Spleen (tissue), 11 donors: ENCODE results near the gene DRAXIN. TPM values are rescaled to one million over a fixed set of nuclear protein-coding genes. Genes with fewer than 3 reads are reported as not detected.

Experiments
- DNase-seq: peaks from one replicate; pipeline ENCODE4 v3.0.0-alpha.2; 2020
- H3K27ac ChIP-seq, 8 donors: fragments of 200-600 bp; sonication (generic) in 7 of 8; 1 replicate in 4 of 8; 2 replicates in 4 of 8; pipeline versions ENCODE4 v1.5.0 to v1.8.0; 2016 to 2021; ENCODE audit warnings: inconsistent platforms in 4 of 8, mild to moderate bottlenecking in 4 of 8, moderate library complexity in 1 of 8
- H3K27me3 ChIP-seq, 7 donors: fragments of 200-600 bp; sonication (generic) in 6 of 7; replicated peaks in 1 of 7; 1 replicate in 4 of 7; 2 replicates in 3 of 7; pipeline versions ENCODE4 v1.5.0 to v1.8.0; 2016 to 2021; ENCODE audit warnings: inconsistent platforms in 3 of 7, mild to moderate bottlenecking in 1 of 7
- H3K36me3 ChIP-seq, 6 donors: fragments of 200-600 bp; sonication (generic) in 5 of 6; 1 replicate in 4 of 6; 2 replicates in 2 of 6; pipeline versions ENCODE4 v1.5.0 to v1.8.0; 2016 to 2021; ENCODE audit warnings: inconsistent platforms in 2 of 6
- H3K4me1 ChIP-seq, 6 donors: fragments of 200-600 bp; sonication (generic) in 5 of 6; 1 replicate in 3 of 6; 2 replicates in 3 of 6; pipeline versions ENCODE4 v1.5.0 to v1.8.0; 2016 to 2021; ENCODE audit warnings: inconsistent platforms in 3 of 6
- H3K4me3 ChIP-seq, 8 donors: fragments of 200-600 bp; sonication (generic) in 7 of 8; 1 replicate in 4 of 8; 2 replicates in 4 of 8; pipeline versions ENCODE4 v1.5.0 to v1.8.0; 2016 to 2021; ENCODE audit warnings: inconsistent platforms in 4 of 8, mild to moderate bottlenecking in 4 of 8, moderate library complexity in 2 of 8
- H3K9me3 ChIP-seq, 8 donors: fragments of 200-600 bp; sonication (generic) in 7 of 8; 1 replicate in 4 of 8; 2 replicates in 4 of 8; pipeline versions ENCODE4 v1.5.0 to v1.8.0; 2016 to 2021; ENCODE audit warnings: inconsistent platforms in 4 of 8
- POLR2A ChIP-seq, 3 donors: fragments of 450-650 bp; IDR thresholded peaks; one replicate each; pipeline ENCODE4 v1.5.1; 2017; ENCODE audit warnings: antibody characterized with exemption in 3 of 3, mild to moderate bottlenecking in 1 of 3
- POLR2AphosphoS5 ChIP-seq, 3 donors: sonication (generic); formaldehyde crosslinking; IDR thresholded peaks; one replicate each; pipeline ENCODE4 v1.5.1; 2017; ENCODE audit warnings: antibody characterized with exemption in 3 of 3
- WGBS, 5 donors: extraction: QIAGEN DNeasy Blood & Tissue Kit in 3 of 5; methylation state at CpG; one replicate each; pipeline versions ENCODE4 v1.1.5 to v1.1.7; 2013 to 2018; 5-methylcytosine and 5-hydroxymethylcytosine counted together
- intact Hi-C: fragments of 100-400 bp; cut with DNase I; formaldehyde crosslinking; loops from one replicate; pipeline ENCODE4 v1.15.0; 2023; ENCODE audit warnings: low total_unique reads
- polyA plus RNA-seq, 3 donors: library from polyadenylated mRNA; stranded (reverse); fragments of 200-250 nt; gene quantifications; one replicate each; pipeline ENCODE4 v1.2.1, GENCODE V29; 2013
- total RNA-seq, 7 donors: library from RNA; depleted of rRNA in 3 of 7; stranded (reverse); fragments of >200 nt in 3 of 7; fragmentation: NEBNext Ultra II Directional in 4 of 7; extraction: Animal tissue kit (Norgen Biotek cat#: 25700) in 4 of 7; gene quantifications; one replicate each; pipeline versions ENCODE4 v1.1.0 to v1.2.1, GENCODE V29; 2016 to 2021
- TF ChIP-seq, protein P1 (sequence below), 11 experiments: fragments of 200-600 bp in 7 of 11; fragments of 450-650 bp in 4 of 11; sonication (generic) in 4 of 11; IDR thresholded peaks in 8 of 11; conservative IDR thresholded peaks in 3 of 11; 1 replicate in 7 of 11; 2 replicates in 4 of 11; pipeline versions ENCODE4 v1.4.0 to v1.8.0; 2016 to 2021; ENCODE audit warnings: antibody characterized with exemption in 11 of 11, inconsistent platforms in 4 of 11, mild to moderate bottlenecking in 1 of 11
- donor health status: healthy with polysubstance abuse.
- donor health status: DM: no; HTN: no; CAD: no; lungs with moderate emphysema.
- donor health status: DM: no; HTN: no; CAD: no.
- donor health status: Bipolar disorder and iron deficiency.
- donor health status: healthy.
- donor health status: DM: no; HTN: no; CAD: no.
- donor health status: DM: yes; HTN: yes; CAD: no.

The DRAXIN gene
- total and polyA plus RNA-seq, 10 donors: 0.04 to 0.37 (median 0.10) TPM; not detected in 3

DNA sequence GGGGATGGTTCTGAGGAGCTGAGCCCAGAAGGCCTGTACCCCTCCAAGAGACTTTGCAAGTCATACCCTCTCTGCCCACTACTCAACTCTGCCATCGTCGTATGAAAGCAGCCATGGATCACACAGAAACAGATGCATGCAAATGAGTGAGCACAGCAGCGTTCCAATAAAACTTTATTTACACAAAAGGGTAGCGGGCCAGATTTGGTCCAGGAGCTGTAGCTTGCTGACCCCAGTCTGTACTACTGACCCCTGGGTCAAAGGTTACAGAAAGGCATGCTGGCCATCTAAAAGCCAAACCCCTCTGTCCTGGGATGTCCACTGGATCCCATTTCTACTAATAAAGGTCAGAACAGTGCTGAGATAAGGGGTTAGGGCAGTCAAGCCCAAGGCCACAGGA lies 35.6 kb downstream of the DRAXIN start:
- Histone ChIP-seq H3K4me3 (no peak overlapping the region), H3K36me3 (no peaks in the 10 kb centered on the region), H3K4me1 (peaks cover 29 to 81% (median 49%) of the 10 kb centered on the region in 6 donors), H3K9me3 (no peaks in the 10 kb centered on the region), H3K27ac (peak overlapping the region in 2 of 8 donors; percentile 82 to 100), H3K27me3 (peaks cover 0 to 21% (median 0%) of the 10 kb centered on the region in 7 donors)
- TF ChIP-seq, protein P1, sequence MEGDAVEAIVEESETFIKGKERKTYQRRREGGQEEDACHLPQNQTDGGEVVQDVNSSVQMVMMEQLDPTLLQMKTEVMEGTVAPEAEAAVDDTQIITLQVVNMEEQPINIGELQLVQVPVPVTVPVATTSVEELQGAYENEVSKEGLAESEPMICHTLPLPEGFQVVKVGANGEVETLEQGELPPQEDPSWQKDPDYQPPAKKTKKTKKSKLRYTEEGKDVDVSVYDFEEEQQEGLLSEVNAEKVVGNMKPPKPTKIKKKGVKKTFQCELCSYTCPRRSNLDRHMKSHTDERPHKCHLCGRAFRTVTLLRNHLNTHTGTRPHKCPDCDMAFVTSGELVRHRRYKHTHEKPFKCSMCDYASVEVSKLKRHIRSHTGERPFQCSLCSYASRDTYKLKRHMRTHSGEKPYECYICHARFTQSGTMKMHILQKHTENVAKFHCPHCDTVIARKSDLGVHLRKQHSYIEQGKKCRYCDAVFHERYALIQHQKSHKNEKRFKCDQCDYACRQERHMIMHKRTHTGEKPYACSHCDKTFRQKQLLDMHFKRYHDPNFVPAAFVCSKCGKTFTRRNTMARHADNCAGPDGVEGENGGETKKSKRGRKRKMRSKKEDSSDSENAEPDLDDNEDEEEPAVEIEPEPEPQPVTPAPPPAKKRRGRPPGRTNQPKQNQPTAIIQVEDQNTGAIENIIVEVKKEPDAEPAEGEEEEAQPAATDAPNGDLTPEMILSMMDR (IDR thresholded peaks at IDR 0.05 in 8 of 11, conservative IDR thresholded peaks at IDR 0.05 in 3 of 11): no peak
- no peak for TF ChIP-seq POLR2A (IDR thresholded peaks at IDR 0.05)
- intact Hi-C loops: no loop called here
- no peak for DNase-seq
- WGBS, 5 donors: 93 to 98% (median 97%) methylated on average over 4 of the region's 4 CpGs

- Histone ChIP-seq H3K9me3 (no peaks in the 10 kb centered on the region), H3K27ac (peak overlapping the region in 3 of 8 donors; percentile 91 to 100 (median 92)), H3K36me3 (no peaks in the 10 kb centered on the region), H3K4me1 (peaks cover 33 to 92% (median 59%) of the 10 kb centered on the region in 6 donors), H3K27me3 (peaks cover 0 to 16% (median 0%) of the 10 kb centered on the region in 7 donors), H3K4me3 (no peak overlapping the region)
- 94 to 98% (median 97%) methylated on average over 4 of the region's 4 CpGs for WGBS, 5 donors
- intact Hi-C loops: no loop called here
- no peak for DNase-seq
- TF ChIP-seq POLR2AphosphoS5 (IDR thresholded peaks at IDR 0.05): no peak
- no peak for TF ChIP-seq POLR2A (IDR thresholded peaks at IDR 0.05)
- TF ChIP-seq, protein P1 (IDR thresholded peaks at IDR 0.05 in 8 of 11, conservative IDR thresholded peaks at IDR 0.05 in 3 of 11): no peak
Observed at GRCh38 chr1:11728126-11728806, 36.8 kb downstream of the DRAXIN start.

DNA sequence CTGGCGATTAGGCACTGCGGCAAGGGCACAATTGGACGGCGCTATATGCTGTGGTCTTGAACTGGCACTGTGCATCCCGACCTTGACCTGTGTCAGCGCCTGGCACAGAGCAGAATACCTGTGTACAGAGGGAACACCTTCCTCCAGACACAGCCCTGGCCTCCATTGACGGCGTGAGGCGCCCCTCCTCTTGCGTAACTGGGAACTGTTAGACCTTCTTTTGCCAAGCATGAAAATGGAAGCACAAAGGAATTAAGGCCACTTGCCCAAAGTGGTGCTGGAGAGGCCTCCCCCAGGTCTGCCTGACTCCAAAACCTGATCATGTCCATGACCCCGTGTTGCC lies 37.6 kb downstream of the DRAXIN start:
- Histone ChIP-seq H3K4me3 (peak overlapping the region in 1 of 8 donors; percentile 63), H3K9me3 (no peaks in the 10 kb centered on the region), H3K36me3 (no peaks in the 10 kb centered on the region), H3K4me1 (peaks cover 33 to 99% (median 59%) of the 10 kb centered on the region in 6 donors), H3K27ac (peak overlapping the region in 7 of 8 donors; percentile 49 to 100 (median 84)), H3K27me3 (peaks cover 0 to 10% (median 0%) of the 10 kb centered on the region in 7 donors)
- DNase-seq: no peak
- 73 to 91% (median 81%) methylated on average over 10 to 11 of the region's 11 CpGs for WGBS, 5 donors
- TF ChIP-seq, protein P1 (IDR thresholded peaks at IDR 0.05 in 8 of 11, conservative IDR thresholded peaks at IDR 0.05 in 3 of 11): no peak
- TF ChIP-seq POLR2AphosphoS5 (IDR thresholded peaks at IDR 0.05) (no peak), POLR2A (IDR thresholded peaks at IDR 0.05) (no peak)
- intact Hi-C loops: no loop called here
